Measurements from ENCODE around the gene NECAB3.

GRCh38 chr20:33647603-33648395 lies 26.4 kb downstream of the NECAB3 start:
- TF ChIP-seq CTCF (IDR thresholded peaks at IDR 0.05; ENCODE audit: low read depth, low read length, poor library complexity, severe bottlenecking) (no peak), EZH2phosphoT487 (IDR thresholded peaks at IDR 0.05; ENCODE audit: borderline replicate concordance, low read length) (no peak)

All from DOHH2 (cell line).